Superior temporal gyrus (tissue), 1 donor: Measurements from ENCODE around the gene GFER.
A peak's percentile ranks its signal among the peaks of the same experiment; 100 is the strongest.

Experiments used
- DNase-seq: peaks from one replicate; pipeline ENCODE4 v3.0.0-alpha.2; 2016; ENCODE audit errors: extremely low spot score

The GFER gene

GRCh38 chr16:1990351-1991134, 6.5 kb downstream of the GFER start:
- no peak for DNase-seq

GRCh38 chr16:1991135-1991551, 7.2 kb downstream of the GFER start:
- no peak for DNase-seq

DNA sequence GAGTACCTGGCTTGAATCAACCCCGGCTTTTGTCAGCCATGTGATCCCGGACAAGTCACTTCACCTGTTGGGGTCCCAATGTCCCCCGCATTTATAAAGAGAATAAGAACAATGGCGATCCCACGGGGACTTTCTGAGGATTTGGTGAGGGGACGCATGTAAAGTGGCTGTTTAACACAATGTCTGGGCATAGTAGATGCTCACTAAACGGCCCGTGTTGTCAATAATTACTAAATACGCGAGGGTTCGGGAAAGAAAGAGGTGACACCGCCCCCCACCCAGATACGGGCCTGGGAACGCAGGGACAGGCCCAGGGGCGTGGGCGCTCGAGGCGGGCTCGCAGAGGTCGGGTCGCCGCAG, 7.6 kb downstream of the GFER start:
- DNase-seq = no peak

GRCh38 chr16:1991948-1992703, 8.1 kb downstream of the GFER start:
- DNase-seq = peak; percentile 73

DNA sequence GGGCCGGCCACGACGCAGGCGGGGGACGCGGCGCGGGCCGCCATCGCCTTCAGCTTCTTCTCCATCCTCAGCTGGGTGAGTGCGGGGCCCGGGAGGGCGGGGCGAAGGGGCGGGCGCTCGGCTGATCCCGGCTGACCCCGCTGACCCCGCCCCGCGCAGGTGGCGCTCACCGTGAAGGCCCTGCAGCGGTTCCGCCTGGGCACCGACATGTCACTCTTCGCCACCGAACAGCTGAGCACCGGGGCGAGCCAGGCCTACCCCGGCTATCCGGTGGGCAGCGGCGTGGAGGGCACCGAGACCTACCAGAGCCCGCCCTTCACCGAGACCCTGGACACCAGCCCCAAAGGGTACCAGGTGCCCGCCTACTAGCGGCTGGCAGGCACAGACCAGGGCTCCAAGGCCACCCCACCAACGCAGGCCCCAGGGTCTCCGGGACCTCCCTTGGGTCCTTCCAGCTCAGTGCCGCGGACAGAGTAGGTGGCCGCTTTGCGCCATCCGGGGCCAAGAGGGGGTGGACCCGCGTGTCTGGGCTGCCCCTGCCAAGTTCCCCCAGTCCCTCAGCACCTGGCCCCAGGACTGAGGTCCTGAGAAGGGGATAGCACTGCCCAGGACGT, 8.8 kb downstream of the GFER start:
- DNase-seq = no peak

- no peak for DNase-seq
These were observed 9.7 kb downstream of the GFER start for GRCh38 chr16:1993731-1994131.

DNA sequence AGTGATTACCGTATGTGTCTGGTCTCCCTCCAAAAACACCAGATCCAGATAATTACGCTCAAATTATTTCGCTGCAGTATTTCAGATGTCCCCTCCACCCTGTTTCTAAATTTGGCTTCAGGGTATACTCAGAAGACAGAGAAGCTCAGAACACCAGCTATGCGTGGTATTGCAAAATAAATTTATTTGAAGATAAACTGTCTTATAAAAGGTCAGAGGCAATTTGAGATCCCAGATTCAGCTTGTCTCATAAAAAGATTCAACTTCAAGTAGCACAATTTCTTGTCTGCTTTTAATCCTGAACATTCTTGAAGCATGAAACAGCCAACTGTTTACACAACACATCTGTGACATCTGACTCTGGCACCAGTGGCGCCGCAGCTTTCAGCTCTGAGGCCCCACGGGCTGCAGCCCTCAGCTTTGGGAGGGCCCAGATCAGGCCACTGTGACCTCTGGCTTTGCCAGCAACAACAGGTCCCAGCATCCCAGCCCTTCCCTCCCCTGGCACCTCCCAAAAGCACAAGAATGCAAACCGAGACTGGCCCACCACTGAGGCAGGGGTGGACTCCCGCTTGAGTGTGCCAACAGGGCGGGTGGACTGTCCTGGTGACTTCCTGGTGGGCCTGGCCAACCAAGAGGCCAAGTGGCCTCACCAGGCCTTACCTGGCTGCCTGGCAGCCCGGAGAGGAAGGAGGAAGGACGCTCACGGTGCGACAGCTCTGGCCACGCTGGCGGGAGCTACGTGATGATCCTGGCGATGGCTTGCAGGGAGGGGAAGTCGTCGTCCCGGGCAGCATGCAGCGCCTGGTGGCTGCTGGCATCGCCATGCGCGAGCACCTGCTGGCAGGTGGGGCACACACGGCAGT, 13.7 kb downstream of the GFER start:
- DNase-seq = no peak

GRCh38 chr16:1998360-1998835, 14.4 kb downstream of the GFER start:
- DNase-seq = no peak

DNA sequence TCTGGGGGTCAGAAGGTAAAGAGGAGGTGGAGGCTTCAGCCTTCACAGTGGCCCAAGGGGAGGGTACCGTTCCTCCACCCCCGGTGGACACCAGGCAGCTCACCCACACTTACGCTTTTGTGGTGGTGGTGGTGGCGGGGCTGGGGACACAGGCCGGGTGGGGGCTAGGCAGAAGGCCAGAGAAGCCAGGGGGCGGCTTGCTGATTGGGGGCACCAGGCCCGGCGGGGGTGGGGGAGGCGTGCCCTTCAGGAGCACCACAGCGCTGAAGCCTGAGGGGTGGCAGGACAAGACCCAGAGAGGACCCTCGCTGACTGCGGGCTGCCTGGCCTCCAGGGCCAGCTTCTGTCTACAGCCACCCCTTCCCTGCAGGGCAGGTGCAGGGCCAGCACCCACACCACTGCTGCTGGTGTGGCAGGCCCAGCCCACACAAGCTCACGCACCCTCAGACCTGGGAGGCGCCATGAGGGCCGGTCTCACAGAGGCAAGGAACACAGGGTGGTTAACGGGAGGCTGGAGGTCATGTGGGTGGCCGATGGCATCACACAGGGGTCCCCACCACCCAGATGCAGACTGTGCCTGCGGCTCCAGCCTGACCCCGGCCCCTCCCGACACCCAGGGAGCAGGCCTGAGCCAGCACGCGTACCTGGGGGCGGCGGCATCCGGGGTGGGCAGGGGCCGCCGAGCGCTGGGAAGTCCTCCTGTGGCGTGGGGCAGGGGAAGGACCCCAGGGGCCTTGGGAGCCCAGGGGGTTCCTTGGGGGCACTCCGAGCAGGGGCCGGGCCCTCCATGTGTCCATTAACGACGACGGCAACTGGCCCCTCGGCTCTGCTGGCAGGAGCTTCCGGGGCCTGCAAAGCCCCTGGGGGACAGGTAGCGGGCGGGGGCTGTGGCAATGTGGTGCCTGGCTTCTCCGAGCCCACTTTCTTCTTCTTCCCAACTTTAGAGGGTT, 15.1 kb downstream of the GFER start:
- DNase-seq = no peak

DNA sequence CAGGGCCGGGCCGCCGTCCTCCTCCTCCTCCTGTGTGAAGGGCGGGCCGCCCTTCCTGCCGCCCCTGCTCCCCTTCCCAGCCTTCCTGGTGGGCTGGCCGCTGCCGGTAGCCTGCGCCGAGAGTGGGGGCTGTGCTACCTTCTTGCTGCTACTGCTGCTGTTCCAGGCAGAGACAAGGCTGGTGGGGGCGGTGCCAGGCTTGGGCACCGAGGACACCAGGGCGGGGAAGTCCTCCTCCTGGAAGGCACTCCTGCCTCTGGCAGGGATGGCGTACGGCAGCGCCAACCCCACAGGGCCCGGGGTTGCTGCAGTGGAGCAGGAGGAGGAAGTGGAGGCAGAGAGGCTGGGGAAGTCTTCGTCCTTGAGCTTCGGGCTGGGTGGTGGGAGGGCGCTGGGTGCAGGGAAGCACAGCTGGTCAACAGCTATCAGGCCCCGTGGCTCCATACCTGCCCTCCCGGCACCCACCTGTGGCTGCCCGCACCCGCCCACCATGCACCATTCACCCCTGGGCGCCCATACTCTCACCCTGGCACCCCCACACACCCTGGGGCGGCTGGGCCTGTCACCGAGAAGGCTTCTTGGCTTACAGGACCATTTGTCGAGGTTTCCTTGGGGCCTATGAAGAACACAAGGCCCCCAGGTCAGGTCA, 16.0 kb downstream of the GFER start:
- DNase-seq = no peak

- no peak for DNase-seq
These were observed 17.0 kb downstream of the GFER start for GRCh38 chr16:2001035-2001434.

GRCh38 chr16:2001456-2002355, 17.7 kb downstream of the GFER start:
- no peak for DNase-seq

DNA sequence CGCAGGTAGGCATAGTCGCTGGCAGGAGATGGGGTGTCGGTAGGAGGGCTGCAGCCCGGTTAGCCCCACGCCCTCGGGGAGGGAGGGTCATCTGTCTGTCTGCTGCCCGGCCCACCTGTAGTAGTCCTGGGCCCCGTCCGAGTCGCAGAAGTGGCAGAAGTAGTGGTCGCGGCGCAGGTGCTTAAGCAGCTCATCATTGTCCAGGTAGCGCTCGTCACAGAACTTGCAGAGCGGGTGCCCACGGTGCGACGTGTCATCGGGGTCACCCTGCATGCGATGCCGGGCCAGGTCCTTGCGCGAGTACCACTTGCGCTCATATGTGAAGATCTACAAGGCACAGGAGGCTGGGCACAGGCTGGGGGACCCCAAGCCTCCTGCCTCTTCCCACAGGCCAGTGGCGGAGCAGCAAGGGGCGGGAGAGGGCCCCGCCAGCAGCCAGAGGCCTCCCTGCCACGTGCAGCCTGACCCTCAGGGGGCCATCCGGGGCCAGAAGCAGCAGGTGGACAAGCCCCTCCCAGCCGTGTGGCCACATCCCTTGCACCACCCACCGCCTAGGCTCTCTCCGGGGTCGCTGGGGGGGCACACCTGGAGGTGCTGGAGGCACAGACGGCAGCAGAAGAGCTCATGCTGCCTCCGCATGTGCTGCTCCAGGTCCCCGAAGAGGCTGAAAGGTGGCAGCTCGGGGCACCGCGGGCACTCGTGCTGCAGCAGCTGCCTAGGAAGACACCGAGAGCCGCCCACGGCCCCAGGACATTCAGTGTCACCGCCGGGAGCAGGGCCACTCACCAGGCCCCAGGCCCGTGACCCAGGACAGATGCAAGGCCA, 18.6 kb downstream of the GFER start:
- DNase-seq = no peak

GRCh38 chr16:2003231-2003826, 19.3 kb downstream of the GFER start:
- no peak for DNase-seq

DNA sequence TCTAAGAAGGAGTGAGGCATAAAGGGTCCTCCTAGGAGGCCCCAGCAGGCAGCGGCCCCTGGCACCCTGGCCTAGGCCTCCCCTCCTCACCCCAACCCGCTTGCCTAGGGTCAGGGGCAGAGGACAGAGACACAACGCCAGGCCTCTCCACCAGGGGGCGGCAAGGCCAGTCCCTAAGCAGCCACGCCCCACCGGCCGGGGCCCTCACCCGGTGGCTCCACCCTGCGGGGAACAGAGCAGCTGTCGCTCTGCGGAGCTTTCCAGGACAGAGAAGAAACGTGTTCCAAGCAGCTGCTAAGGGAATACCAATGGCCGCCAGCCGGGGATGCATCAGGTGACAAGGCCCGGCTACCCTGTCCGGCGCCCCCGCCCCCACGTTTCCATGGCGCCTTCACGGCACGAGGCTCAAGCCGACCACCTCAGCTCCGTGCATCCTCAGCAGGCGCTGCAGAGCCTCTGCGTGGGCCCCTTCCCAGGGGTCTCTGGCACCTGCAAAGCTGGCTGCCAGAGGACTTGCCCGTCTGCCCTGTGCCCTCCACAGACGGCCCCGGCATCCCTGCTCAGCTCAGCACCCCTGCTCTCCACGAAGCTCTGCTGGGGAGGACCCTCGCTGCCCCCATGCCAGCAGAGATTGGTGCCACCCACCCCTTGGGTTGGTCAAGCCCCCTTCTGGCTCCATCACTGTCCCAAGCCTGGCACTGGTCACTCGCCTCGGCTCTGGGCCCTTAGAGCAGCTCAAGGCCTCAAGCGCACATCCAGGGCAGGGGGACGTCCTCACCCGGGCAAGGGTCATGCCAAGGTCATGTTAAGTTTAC, 20.0 kb downstream of the GFER start:
- DNase-seq = peak; percentile 78

DNA sequence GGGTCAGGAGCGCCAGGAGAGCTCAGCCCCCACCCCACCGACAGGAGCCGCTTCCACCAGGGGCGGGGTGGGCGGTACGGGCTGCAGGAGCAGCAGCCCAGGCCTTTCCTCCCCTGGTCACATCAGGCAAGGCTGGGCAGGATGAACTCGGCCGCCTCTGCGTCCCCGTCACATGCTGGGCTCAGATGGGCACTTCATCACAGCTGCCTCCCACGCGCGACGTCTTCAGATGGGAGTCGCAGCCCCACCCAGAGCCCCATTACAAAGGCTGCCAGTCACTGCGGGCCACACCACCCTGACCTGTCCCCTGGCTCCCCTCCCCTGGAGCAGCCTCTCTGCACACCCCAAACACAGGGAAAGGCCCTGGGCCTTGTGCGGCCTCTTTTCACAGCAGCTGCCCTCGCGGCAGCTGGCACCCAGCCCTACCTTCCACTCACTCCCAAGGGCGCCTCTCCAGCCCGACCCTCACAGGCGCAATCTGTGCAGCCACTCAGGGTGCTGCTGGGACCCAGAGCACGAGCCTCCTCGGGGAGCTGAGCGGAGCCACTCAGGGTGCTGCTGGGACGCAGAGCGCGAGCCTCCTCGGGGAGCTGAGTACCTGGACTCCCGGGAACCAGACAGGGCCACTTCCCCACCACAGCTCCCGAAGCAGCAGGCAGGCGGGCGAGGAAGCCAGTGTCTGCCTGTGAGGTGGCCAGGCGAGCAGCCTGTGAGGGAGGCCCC, 21.0 kb downstream of the GFER start:
- DNase-seq = no peak
